Measurements from ENCODE around the gene COQ3. TPM values are rescaled to one million over a fixed set of nuclear protein-coding genes. Genes with fewer than 3 reads are reported as not detected.

COQ3 gene
- polyA plus RNA-seq, 2 of the 4 experiments (the other 2 are of a cell fraction), result 13.1 to 17.2 TPM

DNA sequence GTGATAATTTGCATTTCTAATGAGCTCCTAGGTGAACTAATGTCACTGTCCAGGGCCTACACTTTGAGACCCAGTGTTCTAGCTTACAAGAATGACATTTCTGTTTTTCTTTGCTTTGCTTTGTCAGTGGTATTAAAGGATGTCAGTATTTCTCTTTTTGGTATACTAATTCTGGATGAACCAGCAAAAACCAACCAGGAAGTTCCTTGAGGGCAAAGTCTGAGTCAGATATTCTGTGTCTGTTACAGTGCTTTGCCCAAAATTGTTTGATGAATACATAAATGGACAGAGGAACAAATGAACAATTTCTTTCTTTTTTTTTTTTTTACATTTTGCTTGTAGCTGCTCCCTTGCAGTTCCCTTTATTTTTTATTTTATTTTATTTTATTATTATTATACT lies 15.4 kb downstream of the COQ3 start:
- H3K4me3 ChIP-seq, result no peak overlapping the region
- FAIRE-seq (no peak), ATAC-seq (no peak), DNase-seq (ENCODE audit: low read depth in 1 of 2, low spot score in 1 of 2) (no peak)
- H3K4me2 ChIP-seq, result no peak overlapping the region
- H3K9me3 ChIP-seq, result no peaks in the 10 kb centered on the region
- POLR2A ChIA-PET, result no interaction called here
- TF ChIP-seq HOXB5 (CRISPR knock-in tag; IDR thresholded peaks at IDR 0.05) (no peak), HOXA7 (CRISPR knock-in tag; IDR thresholded peaks at IDR 0.05) (no peak), KDM1A (IDR thresholded peaks at IDR 0.05; ENCODE audit: low read depth) (no peak), KDM5A (IDR thresholded peaks at IDR 0.05) (no peak), CHD4 (IDR thresholded peaks at IDR 0.05; ENCODE audit: borderline replicate concordance) (no peak), MAFK (IDR thresholded peaks at IDR 0.05; ENCODE audit: partially characterized antibody) (no peak), JUNB (IDR thresholded peaks at IDR 0.05) (no peak), RCOR1 (IDR thresholded peaks at IDR 0.05; ENCODE audit: low read depth, low read length) (no peak), EP300 (IDR thresholded peaks at IDR 0.05) (no peak), CEBPB (IDR thresholded peaks at IDR 0.05) (no peak)
- TF ChIP-seq, protein P1, sequence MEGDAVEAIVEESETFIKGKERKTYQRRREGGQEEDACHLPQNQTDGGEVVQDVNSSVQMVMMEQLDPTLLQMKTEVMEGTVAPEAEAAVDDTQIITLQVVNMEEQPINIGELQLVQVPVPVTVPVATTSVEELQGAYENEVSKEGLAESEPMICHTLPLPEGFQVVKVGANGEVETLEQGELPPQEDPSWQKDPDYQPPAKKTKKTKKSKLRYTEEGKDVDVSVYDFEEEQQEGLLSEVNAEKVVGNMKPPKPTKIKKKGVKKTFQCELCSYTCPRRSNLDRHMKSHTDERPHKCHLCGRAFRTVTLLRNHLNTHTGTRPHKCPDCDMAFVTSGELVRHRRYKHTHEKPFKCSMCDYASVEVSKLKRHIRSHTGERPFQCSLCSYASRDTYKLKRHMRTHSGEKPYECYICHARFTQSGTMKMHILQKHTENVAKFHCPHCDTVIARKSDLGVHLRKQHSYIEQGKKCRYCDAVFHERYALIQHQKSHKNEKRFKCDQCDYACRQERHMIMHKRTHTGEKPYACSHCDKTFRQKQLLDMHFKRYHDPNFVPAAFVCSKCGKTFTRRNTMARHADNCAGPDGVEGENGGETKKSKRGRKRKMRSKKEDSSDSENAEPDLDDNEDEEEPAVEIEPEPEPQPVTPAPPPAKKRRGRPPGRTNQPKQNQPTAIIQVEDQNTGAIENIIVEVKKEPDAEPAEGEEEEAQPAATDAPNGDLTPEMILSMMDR (IDR thresholded peaks at IDR 0.05), result no peak
- H3K4me1 ChIP-seq, result no peaks in the 10 kb centered on the region
- no peak overlapping the region for H3K27ac ChIP-seq
- CTCF ChIA-PET, result no interaction called here

DNA sequence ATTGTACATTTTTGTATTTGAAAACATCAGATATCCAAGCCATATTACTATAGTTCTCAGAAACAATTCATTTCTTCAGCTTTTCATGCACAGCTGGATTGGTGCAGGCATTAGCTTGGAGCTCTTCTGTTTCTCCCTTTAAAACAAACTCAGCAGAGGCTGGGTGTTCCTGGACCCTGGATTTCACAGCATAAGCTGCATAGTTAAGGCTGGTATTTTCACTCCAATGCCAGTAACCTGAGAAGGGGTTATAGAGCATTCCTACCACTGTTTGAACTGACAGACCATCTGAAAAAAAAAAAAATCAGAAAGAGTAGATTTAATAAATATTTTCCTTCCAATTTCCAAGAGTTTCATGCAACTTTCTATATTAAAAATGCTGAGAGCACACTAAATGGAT lies 24.5 kb downstream of the COQ3 start:
- Histone ChIP-seq H3K27ac (no peak overlapping the region), H3K9me3 (no peaks in the 10 kb centered on the region), H3K4me1 (no peaks in the 10 kb centered on the region), H3K4me3 (no peak overlapping the region), H3K4me2 (no peak overlapping the region)
- FAIRE-seq (no peak), ATAC-seq (no peak), DNase-seq (ENCODE audit: low read depth in 1 of 2, low spot score in 1 of 2) (no peak)
- TF ChIP-seq RCOR1 (IDR thresholded peaks at IDR 0.05; ENCODE audit: low read depth, low read length) (no peak), EP300 (IDR thresholded peaks at IDR 0.05) (no peak), RAD21 (conservative IDR thresholded peaks at IDR 0.05 in 1 of 2, IDR thresholded peaks at IDR 0.05 in 1 of 2) (no peak), BHLHE40 (IDR thresholded peaks at IDR 0.05; ENCODE audit: low read depth, low read length) (no peak), RARB (CRISPR knock-in tag; IDR thresholded peaks at IDR 0.05) (no peak)
- ChIA-PET CTCF (no interaction called here), POLR2A (no interaction called here)

DNA sequence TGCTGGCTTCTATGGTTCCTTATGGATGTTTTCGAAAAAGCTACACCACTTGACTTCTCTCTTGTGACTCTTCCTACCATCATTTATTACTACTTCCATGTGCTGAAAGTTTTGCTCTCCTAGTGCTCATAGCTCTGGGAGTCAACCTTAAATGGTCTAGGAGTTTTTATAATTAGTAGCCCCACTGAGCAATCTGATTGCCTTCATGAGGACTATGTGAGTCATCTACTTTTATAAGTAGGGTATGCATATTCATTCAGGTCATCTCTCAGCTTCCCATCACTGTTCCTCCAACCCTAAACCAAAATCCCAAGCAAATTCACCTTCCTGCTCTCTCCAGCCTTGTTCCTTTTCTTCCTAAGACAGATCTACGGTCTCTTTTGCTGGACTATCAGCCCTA lies 27.1 kb downstream of the COQ3 start:
- 95% methylated on average over 2 of the region's 2 CpGs for WGBS (ENCODE audit: missing lambda C conversion rate)
- ATAC-seq, result no peak
- H3K4me2 ChIP-seq, result no peak overlapping the region
- TF ChIP-seq EHF (CRISPR knock-in tag; IDR thresholded peaks at IDR 0.05), result no peak
- TF ChIP-seq HOXA7 (CRISPR knock-in tag; IDR thresholded peaks at IDR 0.05), result no peak
- TF ChIP-seq POLR2A (IDR thresholded peaks at IDR 0.05; ENCODE audit: low read length), result no peak
- TF ChIP-seq HDAC2 (IDR thresholded peaks at IDR 0.05), result no peak
- no peak for TF ChIP-seq CHD2 (IDR thresholded peaks at IDR 0.05; ENCODE audit: low read length, partially characterized antibody)
- TF ChIP-seq ZC3H11A (IDR thresholded peaks at IDR 0.05), result no peak
- no peak for TF ChIP-seq HOXB5 (CRISPR knock-in tag; IDR thresholded peaks at IDR 0.05)
- TF ChIP-seq, protein P2, sequence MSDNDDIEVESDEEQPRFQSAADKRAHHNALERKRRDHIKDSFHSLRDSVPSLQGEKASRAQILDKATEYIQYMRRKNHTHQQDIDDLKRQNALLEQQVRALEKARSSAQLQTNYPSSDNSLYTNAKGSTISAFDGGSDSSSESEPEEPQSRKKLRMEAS (IDR thresholded peaks at IDR 0.05), result no peak
- no peak for TF ChIP-seq PHF8 (IDR thresholded peaks at IDR 0.05; ENCODE audit: borderline replicate concordance, low read depth)
- TF ChIP-seq CEBPB (IDR thresholded peaks at IDR 0.05), result no peak
- TF ChIP-seq CHD4 (IDR thresholded peaks at IDR 0.05; ENCODE audit: borderline replicate concordance), result no peak
- TF ChIP-seq ESRRA (IDR thresholded peaks at IDR 0.05; ENCODE audit: borderline replicate concordance, low read length), result no peak
- H3K9me3 ChIP-seq, result no peaks in the 10 kb centered on the region
- DNase-seq (ENCODE audit: low read depth in 1 of 2, low spot score in 1 of 2), result no peak
- no peak overlapping the region for H3K27ac ChIP-seq
- ChIA-PET CTCF (interaction anchor here (1.1 kb wide), 1 partner anchor 36 kb away, joined by 3 read pairs; no protein-coding TSS in a partner anchor), POLR2A (no interaction called here)
- FAIRE-seq, result no peak
- no peak overlapping the region for H3K4me3 ChIP-seq
- H3K4me1 ChIP-seq, result no peaks in the 10 kb centered on the region

DNA sequence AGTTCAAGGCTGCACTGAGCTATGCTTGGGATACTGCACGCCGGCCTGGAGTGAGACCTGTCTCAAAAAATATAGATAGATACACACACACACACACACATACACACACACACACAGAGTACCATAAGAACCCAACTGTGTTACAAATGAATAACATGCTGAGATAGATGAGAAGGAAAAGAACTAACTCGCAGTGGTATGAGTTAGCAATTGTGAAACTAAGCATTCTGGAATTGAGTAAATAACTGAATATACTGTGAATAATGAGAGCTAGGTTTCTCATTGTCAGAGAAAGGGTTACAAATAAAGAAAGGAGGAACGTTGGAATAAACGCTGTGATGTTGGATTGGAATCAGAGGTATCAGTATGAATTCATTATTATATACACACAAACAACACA lies 30.0 kb downstream of the COQ3 start:
- Histone ChIP-seq H3K4me3 (no peak overlapping the region), H3K4me1 (no peaks in the 10 kb centered on the region), H3K4me2 (no peak overlapping the region), H3K27ac (no peak overlapping the region), H3K9me3 (no peaks in the 10 kb centered on the region)
- ATAC-seq, result no peak
- FAIRE-seq, result no peak
- WGBS (ENCODE audit: missing lambda C conversion rate), result 61% methylated on average over 5 of the region's 5 CpGs
- ChIA-PET POLR2A (no interaction called here), CTCF (no interaction called here)
- no peak for DNase-seq (ENCODE audit: low read depth in 1 of 2, low spot score in 1 of 2)
- TF ChIP-seq ZFP36 (IDR thresholded peaks at IDR 0.05; ENCODE audit: borderline replicate concordance, partially characterized antibody), result no peak
- TF ChIP-seq, protein P1 (IDR thresholded peaks at IDR 0.05), result no peak
- TF ChIP-seq, protein P3, sequence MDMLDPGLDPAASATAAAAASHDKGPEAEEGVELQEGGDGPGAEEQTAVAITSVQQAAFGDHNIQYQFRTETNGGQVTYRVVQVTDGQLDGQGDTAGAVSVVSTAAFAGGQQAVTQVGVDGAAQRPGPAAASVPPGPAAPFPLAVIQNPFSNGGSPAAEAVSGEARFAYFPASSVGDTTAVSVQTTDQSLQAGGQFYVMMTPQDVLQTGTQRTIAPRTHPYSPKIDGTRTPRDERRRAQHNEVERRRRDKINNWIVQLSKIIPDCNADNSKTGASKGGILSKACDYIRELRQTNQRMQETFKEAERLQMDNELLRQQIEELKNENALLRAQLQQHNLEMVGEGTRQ (IDR thresholded peaks at IDR 0.05), result no peak
- no peak for TF ChIP-seq EHMT2 (IDR thresholded peaks at IDR 0.05; ENCODE audit: low read depth)
- no peak for TF ChIP-seq KDM1A (IDR thresholded peaks at IDR 0.05; ENCODE audit: low read depth)
- TF ChIP-seq HEYL (CRISPR knock-in tag; IDR thresholded peaks at IDR 0.05), result no peak
- no peak for TF ChIP-seq NPAS2 (CRISPR knock-in tag; IDR thresholded peaks at IDR 0.05; ENCODE audit: borderline replicate concordance)
- TF ChIP-seq, protein P4, sequence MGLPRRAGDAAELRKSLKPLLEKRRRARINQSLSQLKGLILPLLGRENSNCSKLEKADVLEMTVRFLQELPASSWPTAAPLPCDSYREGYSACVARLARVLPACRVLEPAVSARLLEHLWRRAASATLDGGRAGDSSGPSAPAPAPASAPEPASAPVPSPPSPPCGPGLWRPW (IDR thresholded peaks at IDR 0.05), result no peak
- no peak for TF ChIP-seq HOXB13 (CRISPR knock-in tag; IDR thresholded peaks at IDR 0.05; ENCODE audit: low read depth)
